IMR-90 (cell line): ENCODE data around the gene ADGRL3. TPM values are rescaled to one million over a fixed set of nuclear protein-coding genes. Genes with fewer than 3 reads are reported as not detected.

Experiments used
- ATAC-seq: fragments of 200-7000 bp; cut with Tn5 transposase; 2 replicates; pipeline ENCODE4 v1.9.1; 2020; ENCODE audit warnings: low read depth, mild to moderate bottlenecking, moderate library complexity
- BruUV-seq: library from RNA; stranded (reverse); fragments of 400-500 nt; replicated peaks from 2 replicates; lab custom pipeline; 2021; lab: Mats Ljungman, UMichigan
- CTCF ChIA-PET: fragments of 300-600 bp; formaldehyde crosslinking; extraction: SDS; loops from one replicate; lab custom pipeline; 2021; ENCODE audit warnings: antibody characterized with exemption; lab: Yijun Ruan, JAX
- POLR2A ChIA-PET: fragments of 300-600 bp; sonication (Branson Sonifier 250); formaldehyde crosslinking; loops from one replicate; lab custom pipeline; 2022; ENCODE audit warnings: antibody characterized with exemption; ENCODE audit not compliant: unreplicated experiment; lab: Charles Lee
- DNase-seq: peaks from one replicate; pipeline ENCODE4 v3.0.0; 2013
- H2AFZ ChIP-seq: replicated peaks from 2 replicates; pipeline ENCODE3; 2013; ENCODE audit warnings: low read length, mild to moderate bottlenecking; ENCODE audit not compliant: poor library complexity
- H2AK5ac ChIP-seq: 2 replicates; pipeline ENCODE4 v1.6.1; 2013; ENCODE audit warnings: low read depth, low read length, inconsistent platforms
- H2AK9ac ChIP-seq: replicated peaks from 2 replicates; pipeline ENCODE3; 2013; ENCODE audit warnings: mild to moderate bottlenecking, low read depth, low read length, moderate library complexity; ENCODE audit not compliant: poor library complexity
- H2BK120ac ChIP-seq: 2 replicates; pipeline ENCODE4 v1.6.1; 2013; ENCODE audit warnings: low read depth, low read length, inconsistent platforms
- H2BK15ac ChIP-seq: 3 replicates; pipeline ENCODE4 v1.6.1; 2013; ENCODE audit warnings: low read depth, low read length, inconsistent platforms
- H2BK20ac ChIP-seq: 2 replicates; pipeline ENCODE4 v1.6.1; 2013; ENCODE audit warnings: low read depth, mild to moderate bottlenecking, inconsistent platforms, low read length, moderate library complexity
- H2BK5ac ChIP-seq: 2 replicates; pipeline ENCODE4 v1.6.1; 2013; ENCODE audit warnings: mild to moderate bottlenecking, low read depth, low read length, inconsistent platforms; ENCODE audit not compliant: poor library complexity, severe bottlenecking
- H3K14ac ChIP-seq: replicated peaks from 2 replicates; pipeline ENCODE4 v1.6.1; 2013; ENCODE audit warnings: low read depth, low read length, inconsistent platforms
- H3K18ac ChIP-seq: 2 replicates; pipeline ENCODE4 v1.6.1; 2013; ENCODE audit warnings: low read depth, low read length, control low read depth
- H3K23ac ChIP-seq: 2 replicates; pipeline ENCODE4 v1.6.1; 2013; ENCODE audit warnings: low read depth, low read length, inconsistent platforms
- H3K27ac ChIP-seq: 2 replicates; pipeline ENCODE4 v1.5.1; 2013; ENCODE audit warnings: mild to moderate bottlenecking, control low read depth, low read length; ENCODE audit not compliant: insufficient read depth
- H3K27me3 ChIP-seq: 2 replicates; pipeline ENCODE4 v1.6.1; 2013; ENCODE audit warnings: low read length; ENCODE audit not compliant: control insufficient read depth, insufficient read depth
- H3K36me3 ChIP-seq: 2 replicates; pipeline ENCODE4 v1.6.1; 2013; ENCODE audit warnings: low read length, mixed read lengths; ENCODE audit not compliant: control insufficient read depth, insufficient read depth
- H3K4ac ChIP-seq: 2 replicates; pipeline ENCODE4 v1.6.1; 2013; ENCODE audit warnings: low read depth, low read length, inconsistent platforms
- H3K4me1 ChIP-seq: 2 replicates; pipeline ENCODE4 v1.6.1; 2013; ENCODE audit warnings: low read length, mixed read lengths; ENCODE audit not compliant: control insufficient read depth, insufficient read depth
- H3K4me2 ChIP-seq: 2 replicates; pipeline ENCODE4 v1.6.1; 2013; ENCODE audit warnings: low read depth, mild to moderate bottlenecking, control low read depth, low read length, moderate library complexity
- H3K4me3 ChIP-seq: 2 replicates; pipeline ENCODE4 v1.5.1; 2013; ENCODE audit warnings: low read depth, mild to moderate bottlenecking, control low read depth, low read length, moderate library complexity; ENCODE audit not compliant: insufficient read depth
- H3K56ac ChIP-seq: 2 replicates; pipeline ENCODE4 v1.6.1; 2013; ENCODE audit warnings: low read length, inconsistent platforms; ENCODE audit not compliant: insufficient read depth; ENCODE audit errors: extremely low read depth
- H3K79me1 ChIP-seq, 2 experiments: 2 replicates each; pipeline ENCODE4 v1.6.1; 2013; ENCODE audit warnings: low read length in 2 of 2, inconsistent platforms in 1 of 2, low read depth in 1 of 2
- H3K9ac ChIP-seq: 2 replicates; pipeline ENCODE4 v1.6.1; 2013; ENCODE audit warnings: low read depth, low read length, control low read depth
- H3K9me1 ChIP-seq: 2 replicates; pipeline ENCODE4 v1.6.1; 2013; ENCODE audit warnings: low read length, inconsistent platforms; ENCODE audit not compliant: insufficient read depth
- H3K9me3 ChIP-seq: 2 replicates; pipeline ENCODE4 v1.6.1; 2013; ENCODE audit warnings: low read length; ENCODE audit not compliant: control insufficient read depth, insufficient read depth
- H4K20me1 ChIP-seq: 2 replicates; pipeline ENCODE4 v1.6.1; 2013; ENCODE audit warnings: low read length, inconsistent platforms; ENCODE audit not compliant: insufficient read depth
- H4K5ac ChIP-seq: 2 replicates; pipeline ENCODE4 v1.6.1; 2013; ENCODE audit warnings: mild to moderate bottlenecking, low read depth, low read length, control low read depth
- H4K8ac ChIP-seq, 2 experiments: 2 replicates each; pipeline ENCODE4 v1.6.1; 2013; ENCODE audit warnings: low read depth in 2 of 2, low read length in 2 of 2, control low read depth in 1 of 2, inconsistent platforms in 1 of 2
- H4K91ac ChIP-seq: 2 replicates; pipeline ENCODE4 v1.6.1; 2013; ENCODE audit warnings: low read depth, low read length, inconsistent platforms; ENCODE audit not compliant: insufficient read depth
- BHLHE40 ChIP-seq: fragments of 150-350 bp; IDR thresholded peaks from 2 replicates; pipeline ENCODE4 v1.6.1; 2016; ENCODE audit warnings: mild to moderate bottlenecking, low read depth, low read length
- CEBPB ChIP-seq: IDR thresholded peaks from 2 replicates; pipeline ENCODE4 v1.6.1; 2012; ENCODE audit warnings: low read depth, low read length, improper control_type of control experiment
- CHD1 ChIP-seq: IDR thresholded peaks from 2 replicates; pipeline ENCODE4 v1.6.1; 2012; ENCODE audit warnings: low read depth, low read length, improper control_type of control experiment
- FOS ChIP-seq: fragments of 150-350 bp; IDR thresholded peaks from 2 replicates; pipeline ENCODE4 v1.6.1; 2016; ENCODE audit warnings: low read depth, low read length
- MAFK ChIP-seq: IDR thresholded peaks from 2 replicates; pipeline ENCODE4 v1.6.1; 2012; ENCODE audit warnings: low read depth, low read length, improper control_type of control experiment
- MAZ ChIP-seq: IDR thresholded peaks from 2 replicates; pipeline ENCODE4 v1.6.1; 2012; ENCODE audit warnings: low read depth, mild to moderate bottlenecking, low read length, improper control_type of control experiment, moderate library complexity, borderline replicate concordance
- MXI1 ChIP-seq: IDR thresholded peaks from 2 replicates; pipeline ENCODE4 v1.6.1; 2012; ENCODE audit warnings: low read depth, mild to moderate bottlenecking, low read length, moderate library complexity, borderline replicate concordance
- NFE2L2 ChIP-seq: fragments of 150-350 bp; IDR thresholded peaks from 2 replicates; pipeline ENCODE4 v1.6.1; 2016; ENCODE audit warnings: low read depth, mild to moderate bottlenecking, low read length
- POLR2A ChIP-seq: IDR thresholded peaks from 2 replicates; pipeline ENCODE4 v1.6.1; 2012; ENCODE audit warnings: mild to moderate bottlenecking, low read depth, low read length
- RAD21 ChIP-seq: IDR thresholded peaks from 2 replicates; pipeline ENCODE4 v1.6.1; 2012; ENCODE audit warnings: low read length, improper control_type of control experiment
- RCOR1 ChIP-seq: IDR thresholded peaks from 2 replicates; pipeline ENCODE4 v1.6.1; 2012; ENCODE audit warnings: mild to moderate bottlenecking, low read length, improper control_type of control experiment; ENCODE audit not compliant: insufficient replicate concordance
- RFX5 ChIP-seq: IDR thresholded peaks from 2 replicates; pipeline ENCODE4 v1.8.0; 2012; ENCODE audit warnings: low read depth, mild to moderate bottlenecking, low read length, moderate library complexity
- SMC3 ChIP-seq: fragments of 150-350 bp; IDR thresholded peaks from 2 replicates; pipeline ENCODE4 v1.6.1; 2016; ENCODE audit warnings: low read depth, mild to moderate bottlenecking, antibody characterized with exemption, low read length, moderate library complexity
- WGBS, 2 experiments: methylation state at CpG; one replicate each; pipeline versions ENCODE4 v1.1.5 to v1.1.7; 2013; ENCODE audit warnings: missing lambda C conversion rate in 2 of 2; ENCODE audit not compliant: insufficient read length in 1 of 2; ENCODE audit errors: extremely low coverage in 2 of 2; 5-methylcytosine and 5-hydroxymethylcytosine counted together
- dilution Hi-C: fragments of 300-500 bp; cut with HindIII; formaldehyde crosslinking; loops from one replicate; pipeline ENCODE4 v1.14.3; 2018; ENCODE audit warnings: low sequenced_read_pairs; ENCODE audit not compliant: unreplicated experiment
- in situ Hi-C: fragments of 300-500 bp; cut with MboI; formaldehyde crosslinking; loops from 3 replicates; pipeline ENCODE4 v1.14.3; 2019; ENCODE audit warnings: low sequenced_read_pairs, inconsistent platforms, mixed read lengths
- intact Hi-C: fragments of 100-400 bp; cut with micrococcal nuclease; formaldehyde crosslinking; loops from 2 replicates; pipeline ENCODE4 v1.10.0; 2022
- polyA plus RNA-seq, 3 experiments: library from polyadenylated mRNA; depleted of rRNA; stranded (reverse); fragments of >200 nt; gene quantifications; 2 replicates each; pipeline ENCODE4 v1.2.3, GENCODE V29; 2012; ENCODE audit warnings: low replicate concordance in 1 of 3
- total RNA-seq: library from RNA; depleted of rRNA; stranded (reverse); fragments of >200 nt; gene quantifications from 2 replicates; pipeline ENCODE4 v1.2.3, GENCODE V29; 2012
- TF ChIP-seq, protein P1 (sequence below): conservative IDR thresholded peaks from 2 replicates; pipeline ENCODE4 v1.5.1; 2012; ENCODE audit warnings: mild to moderate bottlenecking, low read depth, low read length, improper control_type of control experiment
- TF ChIP-seq, protein P2 (sequence below): fragments of 150-350 bp; IDR thresholded peaks from 2 replicates; pipeline ENCODE4 v1.6.1; 2017; ENCODE audit warnings: mild to moderate bottlenecking, antibody characterized with exemption, low read length, low read depth
- TF ChIP-seq, protein P3 (sequence below): fragments of 150-350 bp; IDR thresholded peaks from 2 replicates; pipeline ENCODE4 v1.6.1; 2016; ENCODE audit warnings: low read depth, mild to moderate bottlenecking, low read length, moderate library complexity, borderline replicate concordance

The ADGRL3 gene
- total and polyA plus RNA-seq, 2 of the 4 experiments (the other 2 are of a cell fraction): 0.46 to 2.5 TPM

DNA sequence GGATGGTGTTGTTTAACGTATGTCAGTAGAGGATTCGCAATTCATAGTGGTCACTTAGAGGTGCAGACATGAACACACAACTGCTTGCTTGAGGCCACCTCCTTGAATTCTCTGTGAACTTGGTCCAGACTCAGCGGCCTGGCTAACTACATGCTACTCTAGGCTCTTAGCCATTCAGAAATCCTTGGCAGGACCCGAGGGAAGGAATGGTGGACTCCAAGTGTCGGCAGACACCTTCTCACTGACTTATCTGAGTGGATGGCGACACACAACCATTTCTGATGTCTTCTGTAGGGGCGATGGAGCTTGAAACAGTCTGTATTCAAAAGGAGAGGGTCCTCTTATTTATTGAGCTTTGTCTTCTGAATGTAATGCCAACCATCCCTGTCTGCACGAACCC, 24.4 kb downstream of the ADGRL3 start:
- intact Hi-C loops: no loop called here
- Histone ChIP-seq H3K14ac (no peak overlapping the region), H3K4ac (no peak overlapping the region), H2AFZ (no peak overlapping the region), H4K5ac (no peak overlapping the region), H3K9ac (no peak overlapping the region), H2BK120ac (no peak overlapping the region), H4K8ac (no peak overlapping the region), H2BK5ac (no peak overlapping the region), H3K79me1 (no peaks in the 10 kb centered on the region), H3K36me3 (no peaks in the 10 kb centered on the region), H3K23ac (no peak overlapping the region), H4K91ac (no peak overlapping the region), H3K56ac (no peak overlapping the region), H3K9me1 (no peaks in the 10 kb centered on the region), H3K27me3 (no peaks in the 10 kb centered on the region), H3K4me1 (no peaks in the 10 kb centered on the region), H2AK9ac (no peak overlapping the region), H4K20me1 (no peaks in the 10 kb centered on the region), H3K4me2 (no peak overlapping the region), H3K9me3 (no peaks in the 10 kb centered on the region), H2AK5ac (no peak overlapping the region), H2BK20ac (no peak overlapping the region), H3K27ac (no peak overlapping the region), H2BK15ac (no peak overlapping the region), H3K4me3 (no peak overlapping the region), H3K18ac (no peak overlapping the region)
- TF ChIP-seq MAFK (no peak), BHLHE40 (no peak), SMC3 (no peak), RCOR1 (no peak), POLR2A (no peak), MAZ (no peak), RAD21 (no peak), CEBPB (no peak), FOS (no peak), RFX5 (no peak), MXI1 (no peak), CHD1 (no peak), NFE2L2 (no peak)
- TF ChIP-seq, protein P1, sequence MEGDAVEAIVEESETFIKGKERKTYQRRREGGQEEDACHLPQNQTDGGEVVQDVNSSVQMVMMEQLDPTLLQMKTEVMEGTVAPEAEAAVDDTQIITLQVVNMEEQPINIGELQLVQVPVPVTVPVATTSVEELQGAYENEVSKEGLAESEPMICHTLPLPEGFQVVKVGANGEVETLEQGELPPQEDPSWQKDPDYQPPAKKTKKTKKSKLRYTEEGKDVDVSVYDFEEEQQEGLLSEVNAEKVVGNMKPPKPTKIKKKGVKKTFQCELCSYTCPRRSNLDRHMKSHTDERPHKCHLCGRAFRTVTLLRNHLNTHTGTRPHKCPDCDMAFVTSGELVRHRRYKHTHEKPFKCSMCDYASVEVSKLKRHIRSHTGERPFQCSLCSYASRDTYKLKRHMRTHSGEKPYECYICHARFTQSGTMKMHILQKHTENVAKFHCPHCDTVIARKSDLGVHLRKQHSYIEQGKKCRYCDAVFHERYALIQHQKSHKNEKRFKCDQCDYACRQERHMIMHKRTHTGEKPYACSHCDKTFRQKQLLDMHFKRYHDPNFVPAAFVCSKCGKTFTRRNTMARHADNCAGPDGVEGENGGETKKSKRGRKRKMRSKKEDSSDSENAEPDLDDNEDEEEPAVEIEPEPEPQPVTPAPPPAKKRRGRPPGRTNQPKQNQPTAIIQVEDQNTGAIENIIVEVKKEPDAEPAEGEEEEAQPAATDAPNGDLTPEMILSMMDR: no peak
- TF ChIP-seq, protein P2, sequence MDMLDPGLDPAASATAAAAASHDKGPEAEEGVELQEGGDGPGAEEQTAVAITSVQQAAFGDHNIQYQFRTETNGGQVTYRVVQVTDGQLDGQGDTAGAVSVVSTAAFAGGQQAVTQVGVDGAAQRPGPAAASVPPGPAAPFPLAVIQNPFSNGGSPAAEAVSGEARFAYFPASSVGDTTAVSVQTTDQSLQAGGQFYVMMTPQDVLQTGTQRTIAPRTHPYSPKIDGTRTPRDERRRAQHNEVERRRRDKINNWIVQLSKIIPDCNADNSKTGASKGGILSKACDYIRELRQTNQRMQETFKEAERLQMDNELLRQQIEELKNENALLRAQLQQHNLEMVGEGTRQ: no peak
- TF ChIP-seq, protein P3, sequence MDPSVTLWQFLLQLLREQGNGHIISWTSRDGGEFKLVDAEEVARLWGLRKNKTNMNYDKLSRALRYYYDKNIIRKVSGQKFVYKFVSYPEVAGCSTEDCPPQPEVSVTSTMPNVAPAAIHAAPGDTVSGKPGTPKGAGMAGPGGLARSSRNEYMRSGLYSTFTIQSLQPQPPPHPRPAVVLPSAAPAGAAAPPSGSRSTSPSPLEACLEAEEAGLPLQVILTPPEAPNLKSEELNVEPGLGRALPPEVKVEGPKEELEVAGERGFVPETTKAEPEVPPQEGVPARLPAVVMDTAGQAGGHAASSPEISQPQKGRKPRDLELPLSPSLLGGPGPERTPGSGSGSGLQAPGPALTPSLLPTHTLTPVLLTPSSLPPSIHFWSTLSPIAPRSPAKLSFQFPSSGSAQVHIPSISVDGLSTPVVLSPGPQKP: no peak
- no CpG with 5 or more reads among the region's 8 CpGs for WGBS, 2 experiments
- ChIA-PET CTCF (no interaction called here), POLR2A (no interaction called here)
- dilution Hi-C loops: no loop called here
- no peak for DNase-seq
- no TSS peak for BruUV-seq
- ATAC-seq: no peak
- in situ Hi-C loops: no loop called here
